Activated CD4-positive, CD25-positive, alpha-beta regulatory T cell treated with anti-CD3 and anti-CD28 coated beads, Interleukin-2, amount 50 U/mL, for 24 hours (primary cell): ENCODE measurements around the gene ETS2.

Experiments used
- ATAC-seq, 2 donors: fragments of 150-1000 bp; cut with Tn5 transposase; one replicate each; pipeline ENCODE4 v1.10.0; 2021; ENCODE audit warnings: mild to moderate bottlenecking in 1 of 2, moderate library complexity in 1 of 2

ETS2 gene

DNA sequence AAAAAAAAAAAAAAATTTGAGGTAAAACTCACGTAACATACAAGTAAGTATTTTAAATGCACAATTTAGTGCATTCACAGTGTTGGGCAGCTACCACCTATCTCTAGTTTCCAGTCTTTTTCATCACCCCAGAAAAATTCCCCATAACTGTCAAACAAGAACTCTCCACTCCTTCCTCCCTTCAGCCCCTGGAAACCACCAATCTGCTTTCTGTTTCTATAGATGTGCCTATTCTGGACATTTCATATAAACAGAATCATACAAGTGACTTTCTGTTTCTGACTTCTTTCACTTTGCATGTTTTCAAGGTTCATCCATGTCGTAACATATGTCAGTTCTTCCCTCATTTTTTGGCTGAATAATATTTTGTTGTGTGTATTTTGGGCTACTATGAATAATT, 24.9 kb upstream of the ETS2 start:
- ATAC-seq, result peak; percentile 61 to 67

DNA sequence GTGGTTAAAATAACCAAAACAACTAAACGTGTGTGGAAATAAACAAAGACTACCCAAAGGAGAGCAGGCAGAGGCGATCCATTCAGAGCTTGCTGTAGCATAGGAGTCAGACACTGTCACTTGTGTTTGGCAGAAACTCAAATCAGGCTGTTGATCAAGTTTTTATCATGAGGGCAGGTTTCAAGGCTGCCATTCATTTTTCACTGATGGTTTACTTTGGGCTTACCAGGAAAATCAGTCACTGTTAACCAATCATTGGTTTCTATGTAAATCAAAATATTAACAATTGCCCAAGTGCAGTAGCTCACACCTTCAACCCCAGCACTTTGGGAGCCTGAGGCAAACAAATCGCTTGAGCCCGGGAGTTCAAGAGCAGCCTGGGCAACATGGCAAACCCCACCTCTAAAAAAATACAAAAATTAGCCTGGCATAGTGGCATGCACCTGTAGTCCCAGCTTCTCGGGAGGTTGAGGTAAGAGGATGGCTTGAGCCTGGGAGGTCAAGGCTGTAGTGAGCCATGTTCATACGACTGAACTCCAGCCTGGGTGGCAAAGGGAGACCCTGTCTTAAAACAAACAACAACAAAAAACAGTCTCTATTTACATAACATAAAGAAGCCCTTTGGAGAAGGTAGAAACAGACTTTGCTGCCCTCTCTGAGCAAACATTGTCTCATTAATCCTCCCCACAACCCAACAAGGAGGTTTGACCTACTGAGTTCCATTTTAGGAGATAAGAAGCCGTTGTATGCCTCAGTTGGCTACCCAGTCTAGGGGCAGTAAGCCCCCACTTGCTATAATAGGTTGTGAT, 21.1 kb upstream of the ETS2 start:
- no peak for ATAC-seq

DNA sequence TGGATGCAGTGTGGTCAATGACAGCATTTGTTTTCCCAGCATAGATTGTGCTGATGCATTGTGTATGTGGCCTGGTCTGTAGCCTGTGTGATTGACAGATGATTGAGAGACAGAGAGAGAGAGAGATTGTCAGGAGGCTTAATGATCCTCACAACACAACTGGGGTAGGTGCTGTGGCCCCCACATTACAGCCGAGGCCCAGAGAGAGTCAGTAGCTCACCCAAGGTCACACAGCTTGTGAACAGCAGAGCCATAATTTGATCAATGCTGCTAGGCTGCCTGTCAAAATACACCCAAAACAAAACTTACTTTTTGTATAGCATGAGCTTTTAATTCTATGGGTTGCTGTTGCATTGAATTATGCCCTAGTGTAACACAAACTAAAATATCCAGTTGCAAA, 20.2 kb upstream of the ETS2 start:
- no peak for ATAC-seq

DNA sequence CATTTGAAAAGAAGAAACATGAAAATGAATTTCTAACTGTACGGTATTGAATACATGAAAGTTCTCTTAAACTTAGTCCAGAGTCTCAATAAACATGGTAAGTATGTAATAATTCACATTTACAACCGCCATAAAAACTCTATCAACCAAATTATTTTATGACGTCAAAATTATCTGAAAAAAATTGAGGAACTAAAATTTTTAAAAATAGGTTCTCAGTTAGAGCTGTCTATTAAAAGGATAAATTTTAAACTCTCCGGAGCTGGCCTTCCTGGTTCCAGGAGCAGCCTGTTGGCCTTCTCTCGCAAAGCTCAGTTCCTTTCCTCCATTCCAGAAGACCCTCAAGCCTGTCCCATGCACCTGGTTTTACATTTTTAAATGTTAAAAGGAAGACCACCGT, 18.7 kb upstream of the ETS2 start:
- no peak for ATAC-seq

DNA sequence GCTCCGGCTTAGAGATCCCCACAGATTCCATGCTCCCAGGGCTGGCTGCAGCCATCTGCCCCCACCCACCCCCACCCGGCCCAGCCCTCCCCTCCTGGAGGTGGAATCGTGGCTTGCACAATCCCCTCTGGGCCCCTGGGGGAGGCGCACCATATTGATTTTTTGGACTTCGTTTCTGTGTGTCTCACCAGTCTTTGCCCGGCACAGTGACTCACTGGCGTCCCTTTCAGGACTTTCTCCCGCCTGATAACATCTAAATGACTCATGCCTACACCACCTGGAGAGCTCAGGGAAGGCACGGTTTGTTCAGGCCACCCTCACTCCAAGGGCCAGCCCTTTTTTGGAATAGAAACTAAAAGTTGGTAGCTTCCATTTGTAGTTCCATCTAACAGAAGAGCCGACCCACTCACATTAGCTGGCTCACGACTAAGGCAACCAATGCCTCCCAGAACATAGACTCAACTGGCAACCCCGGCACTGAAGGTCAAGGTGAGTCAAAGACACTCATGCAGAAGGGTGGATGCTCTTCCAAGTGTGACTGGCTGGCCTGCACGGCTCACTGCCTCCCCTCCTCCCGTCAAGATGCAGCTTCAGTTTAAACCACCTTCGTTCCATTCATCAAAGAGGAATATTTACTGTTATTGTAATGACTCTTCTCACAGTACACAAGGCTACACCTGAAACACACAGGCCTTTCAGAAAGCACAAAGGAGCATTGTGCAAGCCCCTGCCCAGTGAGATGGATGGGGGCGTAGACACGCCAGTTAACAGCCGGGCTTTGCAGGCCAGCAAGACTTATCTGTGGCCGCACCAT, 18.1 kb upstream of the ETS2 start:
- peak; percentile 38 to 43 for ATAC-seq

DNA sequence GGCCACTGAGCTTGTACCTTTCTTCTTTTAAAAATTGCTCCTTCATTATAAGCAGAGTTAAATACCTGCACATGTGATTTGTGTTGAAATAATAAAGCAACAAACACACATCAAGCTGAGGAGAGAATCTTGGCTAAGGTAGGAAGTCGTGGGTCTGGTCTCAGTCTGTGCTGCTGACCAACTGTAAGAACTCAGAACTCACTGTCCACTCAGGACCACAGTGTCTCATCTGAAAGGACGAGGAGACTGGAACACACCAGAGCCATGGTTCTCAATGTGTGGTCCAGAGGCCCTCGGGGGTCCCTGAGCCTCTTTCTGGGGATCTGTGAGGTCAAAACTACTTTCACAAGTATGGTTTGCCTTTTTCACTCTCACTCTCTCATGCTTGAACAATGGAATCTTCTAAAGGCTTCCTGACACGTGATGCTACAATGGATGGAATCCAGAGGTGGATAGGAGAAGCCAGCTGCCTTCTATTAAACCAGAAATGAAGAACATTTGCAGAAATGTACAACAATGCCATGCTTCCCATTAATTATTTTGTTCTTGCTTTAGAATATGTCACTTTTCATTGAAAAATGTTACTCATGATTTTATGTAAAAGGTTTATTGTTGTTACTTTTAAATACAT, 17.3 kb upstream of the ETS2 start:
- ATAC-seq, result no peak

DNA sequence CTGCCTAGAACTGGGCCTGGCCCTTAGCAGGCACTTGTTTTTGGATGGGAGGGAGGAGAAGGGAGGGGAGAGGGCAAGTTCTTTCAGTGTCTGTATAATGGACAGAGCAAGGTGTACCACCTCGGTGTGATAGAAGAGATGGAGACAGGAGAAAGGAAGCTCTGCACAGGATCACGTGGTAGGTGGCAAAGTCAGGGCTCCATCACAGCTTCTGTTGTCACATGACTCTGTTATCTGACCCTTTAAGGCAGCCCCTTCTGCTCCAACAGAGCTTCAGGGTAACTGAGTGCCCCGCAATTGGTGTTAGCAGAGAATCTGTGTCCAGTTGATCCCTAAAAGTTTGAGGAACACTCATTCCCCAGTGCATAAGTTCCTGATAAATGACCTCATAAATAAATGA, 16.5 kb upstream of the ETS2 start:
- ATAC-seq, result no peak

DNA sequence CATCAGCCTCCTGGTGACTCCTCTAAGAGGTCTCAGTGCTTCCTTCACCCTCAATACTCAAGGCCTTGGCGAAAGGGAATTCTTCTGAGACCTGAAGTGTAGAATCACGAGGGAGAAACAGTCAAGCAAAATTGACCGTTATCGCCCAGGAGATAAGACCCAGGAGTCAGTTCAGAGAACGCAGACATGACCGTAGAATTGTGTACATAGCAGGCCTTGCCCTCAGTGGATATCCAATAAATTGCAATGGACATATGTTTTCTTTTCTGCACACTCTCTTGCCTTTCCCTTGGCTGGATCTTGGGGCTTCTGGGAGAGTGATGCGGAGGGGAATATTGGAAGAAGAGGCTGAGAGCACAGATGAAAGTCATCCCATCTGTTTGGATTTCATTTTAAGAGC, 15.7 kb upstream of the ETS2 start:
- no peak for ATAC-seq

DNA sequence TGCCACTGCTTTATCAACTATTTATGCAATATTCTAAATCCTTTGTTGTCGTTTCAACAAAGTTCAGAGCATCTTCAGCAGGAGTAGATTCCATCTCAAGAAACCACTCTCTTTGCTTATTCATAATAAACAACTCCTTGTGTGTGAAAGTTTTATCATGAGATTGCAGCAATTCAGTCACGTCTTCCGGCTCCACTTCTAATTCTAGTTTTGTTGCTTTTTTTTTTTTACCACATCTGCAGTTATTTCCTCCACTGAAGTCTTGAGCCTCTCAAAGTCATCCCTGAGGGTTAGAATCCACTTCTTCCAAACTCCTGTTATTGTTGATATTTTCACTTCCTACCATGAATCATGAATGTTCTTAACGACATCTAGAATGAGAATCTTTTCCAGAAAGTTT, 14.8 kb upstream of the ETS2 start:
- ATAC-seq, result no peak

DNA sequence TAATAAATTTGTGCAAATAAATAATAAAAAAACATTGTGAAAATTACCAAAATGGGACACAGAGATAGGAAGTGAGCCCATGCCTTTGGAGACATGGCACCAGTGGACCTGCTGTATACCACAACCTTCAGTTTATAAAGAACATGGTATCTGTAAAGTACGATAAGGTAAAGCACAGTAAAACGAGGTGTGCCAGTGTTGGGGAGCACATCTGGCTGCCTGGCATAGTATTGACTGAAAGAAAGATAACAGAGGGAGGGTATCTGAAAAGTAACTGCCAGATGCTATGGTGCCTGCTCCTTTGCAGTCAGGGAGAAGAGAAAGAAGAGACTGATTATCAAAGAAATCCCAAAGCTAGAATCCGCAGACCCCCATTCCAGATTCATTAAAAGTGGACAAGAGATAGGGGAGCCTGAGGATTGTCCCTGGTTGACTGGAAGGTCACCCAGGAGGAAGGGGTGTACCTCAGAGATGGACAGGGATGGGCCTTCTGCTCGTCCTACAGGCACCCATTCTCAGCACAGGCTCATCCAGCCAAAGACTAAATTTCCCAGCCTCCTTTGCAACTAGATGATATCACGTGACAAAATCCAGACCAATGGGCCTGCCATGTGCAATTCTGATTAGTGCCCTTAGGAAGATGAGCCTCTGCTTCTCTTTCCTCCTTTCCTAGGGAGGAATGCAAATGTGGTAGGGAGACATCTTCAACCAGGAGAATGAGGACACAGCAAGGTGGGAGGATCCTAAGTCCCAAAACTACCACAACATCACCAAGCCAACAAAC, 12.9 kb upstream of the ETS2 start:
- ATAC-seq, result no peak

DNA sequence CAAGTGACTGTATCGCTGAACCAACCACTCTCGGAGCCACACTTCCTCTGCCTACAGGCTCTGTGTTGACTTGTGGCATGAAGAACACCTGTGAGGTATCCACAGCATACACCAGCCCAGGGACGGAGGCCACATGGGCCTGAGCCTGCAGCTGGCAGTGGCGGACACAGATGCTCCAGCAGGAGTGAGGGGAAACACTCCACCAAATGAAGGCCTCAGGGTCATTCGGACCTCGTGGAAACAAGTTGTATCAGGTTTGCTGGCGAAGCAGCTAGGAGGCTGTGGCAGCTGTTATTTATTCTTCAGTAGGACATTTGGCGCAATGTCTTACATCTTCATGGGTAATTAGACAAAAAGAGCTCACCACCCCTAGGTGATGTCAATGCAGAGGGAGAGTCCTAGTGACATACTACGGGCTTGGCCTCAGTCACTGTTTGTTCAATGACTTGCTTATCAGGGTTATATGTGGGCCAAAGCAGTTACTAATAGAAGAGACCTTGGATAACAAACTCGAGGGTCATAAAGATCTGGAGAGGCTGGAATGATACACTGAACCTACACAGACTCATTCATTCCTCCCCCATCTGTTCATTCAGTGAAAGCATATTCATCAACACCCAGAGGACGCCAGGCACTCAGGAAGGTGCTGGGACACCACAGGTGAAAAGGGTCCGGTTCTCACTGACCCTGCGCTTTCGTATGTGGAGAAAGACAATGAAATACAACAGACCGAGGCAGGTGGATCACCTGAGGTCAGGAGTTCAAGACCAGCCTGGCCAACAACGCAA, 11.6 kb upstream of the ETS2 start:
- ATAC-seq, result no peak

DNA sequence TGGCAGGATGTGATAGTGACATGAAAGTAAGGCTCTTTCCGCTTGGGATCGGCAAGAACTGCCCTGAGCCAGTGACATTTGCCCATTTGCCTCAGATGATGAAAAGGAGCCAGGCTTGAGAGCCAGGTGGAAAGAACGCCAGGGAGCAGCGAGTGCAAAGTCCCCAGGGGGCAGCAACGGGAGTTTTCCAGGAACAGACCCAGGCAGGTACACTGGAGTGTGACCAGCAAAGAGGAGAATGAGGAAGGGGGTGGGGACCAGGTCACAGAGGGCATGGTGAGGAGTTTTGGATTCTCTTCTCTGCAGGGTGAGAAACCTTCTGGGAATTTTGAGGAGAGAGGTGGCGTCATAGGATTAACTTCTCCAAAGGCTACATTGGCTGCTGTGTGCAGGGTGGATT, 10.8 kb upstream of the ETS2 start:
- ATAC-seq, result no peak

DNA sequence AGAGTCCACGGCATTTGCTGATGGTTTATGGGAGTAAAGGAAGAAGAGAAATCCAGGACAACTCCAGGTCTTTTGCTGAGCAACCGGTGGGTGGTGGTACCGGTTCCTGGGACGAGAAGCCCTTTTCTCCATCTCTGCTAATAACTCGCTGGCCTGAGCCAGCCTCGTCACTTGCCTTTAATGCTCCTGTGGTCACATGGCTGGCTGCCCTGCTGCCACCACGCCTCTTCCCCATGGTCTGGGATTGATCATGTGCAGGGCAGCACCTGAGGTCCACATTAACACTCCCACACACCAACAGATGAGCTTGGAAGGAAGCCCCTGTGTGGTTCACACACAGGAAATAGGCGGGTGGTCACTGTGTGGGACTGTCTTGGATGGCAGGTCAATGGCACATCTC, 10.3 kb upstream of the ETS2 start:
- ATAC-seq, result no peak

DNA sequence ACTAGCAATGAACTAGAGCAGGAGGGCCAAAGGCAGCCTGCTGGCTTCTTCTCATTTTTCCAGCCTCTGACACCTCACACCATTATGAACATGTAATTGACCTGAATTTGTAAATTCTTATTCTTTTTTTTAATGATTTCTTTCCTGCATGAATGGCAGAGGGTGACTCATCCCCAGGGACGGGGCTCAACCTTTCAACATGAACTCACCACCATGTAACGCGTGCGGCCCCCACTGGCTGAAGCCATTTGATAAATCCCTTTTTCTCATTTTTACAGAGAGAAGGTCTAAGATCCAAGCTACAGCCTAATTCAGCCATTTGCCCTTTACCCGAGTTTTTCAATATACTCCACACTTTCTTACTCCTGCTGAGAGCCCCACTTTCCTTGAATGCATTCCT, 9.3 kb upstream of the ETS2 start:
- no peak for ATAC-seq

DNA sequence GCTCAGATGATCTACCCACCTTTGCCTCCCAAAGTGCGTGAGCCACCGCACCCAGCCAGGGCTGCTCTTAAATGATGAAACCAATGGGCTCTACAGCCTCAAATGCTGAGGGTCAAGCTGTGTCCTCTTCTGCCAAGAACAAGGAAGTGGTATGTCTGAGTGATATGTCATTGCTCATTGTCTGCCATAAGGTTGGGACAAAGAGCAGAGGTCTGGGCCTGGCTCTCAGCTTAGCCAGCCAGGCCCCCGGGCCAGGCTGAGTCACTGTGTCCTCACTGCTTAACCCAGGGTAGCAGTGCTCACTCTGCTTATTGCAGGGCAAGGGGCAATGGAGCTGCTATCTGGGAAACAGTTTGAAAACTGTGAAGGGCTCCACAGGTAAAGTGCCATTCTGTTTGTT, 8.3 kb upstream of the ETS2 start:
- no peak for ATAC-seq

DNA sequence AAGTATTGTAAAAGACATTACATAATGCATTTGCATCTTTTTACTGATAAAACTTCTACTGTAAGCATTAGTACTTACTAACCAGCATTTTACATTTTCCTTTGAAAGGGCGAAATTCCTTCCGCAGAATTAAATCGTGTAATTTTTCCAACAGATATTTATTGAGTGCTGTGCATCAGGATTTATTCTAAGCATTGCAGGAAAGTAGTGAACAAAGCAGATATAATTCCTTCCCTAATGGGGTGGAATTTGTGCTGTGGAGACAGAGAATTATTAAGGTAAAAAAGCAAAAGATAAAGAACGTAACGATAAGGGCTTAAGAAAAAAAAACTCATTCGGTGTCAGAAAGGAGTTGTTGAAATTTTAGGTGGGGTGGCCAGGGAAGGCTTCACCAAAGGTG, 7.6 kb upstream of the ETS2 start:
- ATAC-seq, result no peak

DNA sequence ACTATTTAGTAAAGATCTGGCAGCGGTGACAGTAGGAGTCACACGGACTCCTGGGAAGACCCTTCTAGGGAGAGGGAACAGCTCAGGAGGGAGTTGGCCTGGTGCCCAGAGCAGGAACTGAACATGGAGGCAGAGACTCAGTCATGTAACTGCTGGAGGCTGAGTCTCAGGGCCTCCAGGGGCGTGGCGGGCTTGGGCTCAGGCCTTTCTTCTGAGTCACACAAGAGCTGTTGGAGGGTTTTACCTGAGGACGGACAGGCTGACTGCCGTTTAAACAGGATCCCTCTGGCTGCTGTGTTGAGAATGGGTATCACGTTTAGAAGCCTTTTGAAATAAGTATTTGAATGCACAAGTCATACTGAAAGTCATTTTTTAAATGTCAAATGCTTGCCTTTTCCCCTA, 7.2 kb upstream of the ETS2 start:
- peak; percentile 47 to 49 for ATAC-seq

DNA sequence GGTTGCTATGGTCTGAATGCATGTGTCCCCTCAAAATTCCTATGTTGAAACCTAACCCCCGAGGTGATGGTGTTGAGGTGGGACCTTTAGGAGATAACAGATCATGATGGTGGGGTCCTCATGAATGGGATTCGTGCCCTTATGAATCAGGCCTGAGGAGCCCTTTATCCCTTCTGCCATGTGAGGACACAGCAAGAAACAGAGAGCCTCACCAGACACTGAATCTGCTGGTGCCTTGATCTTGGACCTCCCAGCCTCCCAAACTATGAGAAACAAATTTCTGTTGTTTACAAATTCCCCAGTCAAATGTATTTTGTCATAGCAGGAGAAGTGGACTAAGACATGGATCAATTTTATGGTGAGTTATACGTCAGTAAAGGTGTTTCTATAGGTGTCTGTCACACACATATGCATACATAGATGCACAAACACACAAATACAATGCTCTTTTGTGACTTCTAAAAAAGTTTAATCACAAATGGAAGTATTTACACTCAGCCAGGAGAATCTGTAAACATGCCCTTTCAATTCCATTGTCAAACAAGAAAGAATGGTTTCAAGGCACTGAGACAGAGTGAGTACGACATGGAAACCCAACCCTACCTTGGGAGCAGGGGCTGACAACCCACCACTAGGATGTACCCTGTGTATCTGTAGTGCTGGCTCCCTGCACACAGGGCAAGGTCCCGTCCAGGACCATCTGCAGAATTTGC, 5.5 kb upstream of the ETS2 start:
- no peak for ATAC-seq

DNA sequence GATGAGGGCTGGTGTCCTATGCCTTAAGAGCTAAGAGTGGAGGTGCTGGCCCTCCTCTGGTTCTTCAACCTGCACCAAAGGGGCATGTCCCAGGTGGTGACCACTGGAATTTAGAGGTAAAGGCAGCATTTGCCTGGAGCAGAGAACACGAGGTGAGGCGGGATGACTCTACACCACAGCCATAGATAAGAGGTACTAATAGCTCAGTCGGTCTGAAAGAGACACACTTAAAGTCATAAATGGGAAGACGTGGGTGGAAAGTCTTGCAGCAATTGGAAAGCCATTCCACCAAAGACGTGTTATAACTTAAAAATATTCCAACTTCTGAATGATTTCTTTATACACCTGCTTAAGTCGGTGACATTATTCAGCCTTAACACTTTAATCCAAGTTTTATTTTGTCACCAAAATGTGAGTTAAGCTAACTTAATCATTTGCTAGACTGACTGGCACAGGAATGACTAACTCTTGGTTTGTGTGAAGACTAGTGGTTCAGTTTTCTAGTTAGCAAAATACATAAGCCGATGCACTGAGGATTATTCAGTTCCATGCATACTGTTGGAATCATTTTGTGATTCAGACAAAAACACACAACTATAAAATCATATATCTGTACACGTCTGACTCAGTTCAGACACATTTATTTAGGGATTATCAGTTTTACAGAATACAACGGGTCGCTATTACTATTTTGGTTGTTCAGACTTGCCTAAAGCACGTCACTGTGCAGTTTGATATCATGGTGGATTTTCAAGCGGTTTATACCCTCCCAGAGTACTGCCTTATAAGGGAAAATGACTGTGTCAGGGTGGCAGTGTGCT, 4.6 kb upstream of the ETS2 start:
- no peak for ATAC-seq
